ENCODE results near the gene ADCY9.

GRCh38 chr16:4077174-4077649, 39.0 kb downstream of the ADCY9 start:
- TF ChIP-seq NFYB (CRISPR knock-in tag; conservative IDR thresholded peaks at IDR 0.05; ENCODE audit: low read depth) (no peak), USF2 (CRISPR knock-in tag; IDR thresholded peaks at IDR 0.05) (no peak), NR2C2 (CRISPR knock-in tag; IDR thresholded peaks at IDR 0.05) (no peak), TEAD4 (CRISPR knock-in tag; IDR thresholded peaks at IDR 0.05) (no peak), TP53 (CRISPR knock-in tag; IDR thresholded peaks at IDR 0.05) (no peak), MAX (CRISPR knock-in tag; IDR thresholded peaks at IDR 0.05) (no peak), GABPB1 (CRISPR knock-in tag; IDR thresholded peaks at IDR 0.05) (no peak), USF1 (CRISPR knock-in tag; IDR thresholded peaks at IDR 0.05) (no peak), CTCF (IDR thresholded peaks at IDR 0.05) (no peak), CREB1 (CRISPR knock-in tag; IDR thresholded peaks at IDR 0.05) (no peak), PREB (CRISPR knock-in tag; IDR thresholded peaks at IDR 0.05; ENCODE audit: borderline replicate concordance) (no peak), PRDM15 (CRISPR knock-in tag; IDR thresholded peaks at IDR 0.05) (no peak), SP1 (CRISPR knock-in tag; conservative IDR thresholded peaks at IDR 0.05) (no peak), AFF4 (CRISPR knock-in tag; IDR thresholded peaks at IDR 0.05; ENCODE audit: borderline replicate concordance) (no peak)
